Endometrial microvascular endothelial cells (primary cell): ENCODE measurements around the gene SH3BP2. TPM values are rescaled to one million over a fixed set of nuclear protein-coding genes. Genes with fewer than 3 reads are reported as not detected.

Experiments used
- in situ Hi-C: cut with HindIII; loops from 2 replicates; pipeline ENCODE4 v1.10.0; 2017; ENCODE audit warnings: low sequenced_read_pairs, low pct_unique_long_range_greater_than_20kb; ENCODE audit errors: inconsistent ontology term
- total RNA-seq: library from RNA; depleted of rRNA; stranded (reverse); fragments of >200 nt; gene quantifications from one replicate; pipeline ENCODE4 v1.2.3, GENCODE V29; 2015; ENCODE audit errors: inconsistent ontology term

SH3BP2 gene
- total RNA-seq, 1 donor from 2014 or later: 41.4 TPM

DNA sequence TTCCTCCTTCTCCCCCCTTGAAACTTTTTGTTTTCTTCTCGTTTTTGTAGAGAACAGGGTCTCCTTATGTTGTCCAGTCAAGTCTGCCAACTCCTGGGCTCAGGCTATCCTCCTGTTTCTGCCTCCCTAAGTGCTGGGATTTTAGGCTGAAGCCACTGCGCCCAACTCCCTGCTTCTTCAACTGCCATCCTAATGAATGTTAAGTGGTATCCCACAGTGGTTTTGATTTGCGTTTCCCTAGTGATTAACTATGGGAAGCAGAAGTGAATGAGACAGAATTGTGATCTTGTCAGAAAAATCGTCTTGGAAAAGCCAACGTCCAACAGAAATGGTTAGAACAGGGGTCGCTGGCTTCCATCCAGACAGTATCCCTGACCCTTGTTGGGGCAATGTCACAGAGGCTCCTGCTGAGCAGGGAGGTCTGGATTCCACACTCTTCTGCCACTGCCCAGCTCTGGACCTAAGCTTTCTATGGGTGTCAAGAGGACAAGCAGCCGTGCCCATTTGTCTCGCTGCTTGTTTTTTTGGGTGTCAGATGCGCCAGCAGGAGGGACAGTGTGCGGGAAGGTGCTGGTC lies 49.9 kb downstream of the SH3BP2 start:
- in situ Hi-C loops: no loop called here

DNA sequence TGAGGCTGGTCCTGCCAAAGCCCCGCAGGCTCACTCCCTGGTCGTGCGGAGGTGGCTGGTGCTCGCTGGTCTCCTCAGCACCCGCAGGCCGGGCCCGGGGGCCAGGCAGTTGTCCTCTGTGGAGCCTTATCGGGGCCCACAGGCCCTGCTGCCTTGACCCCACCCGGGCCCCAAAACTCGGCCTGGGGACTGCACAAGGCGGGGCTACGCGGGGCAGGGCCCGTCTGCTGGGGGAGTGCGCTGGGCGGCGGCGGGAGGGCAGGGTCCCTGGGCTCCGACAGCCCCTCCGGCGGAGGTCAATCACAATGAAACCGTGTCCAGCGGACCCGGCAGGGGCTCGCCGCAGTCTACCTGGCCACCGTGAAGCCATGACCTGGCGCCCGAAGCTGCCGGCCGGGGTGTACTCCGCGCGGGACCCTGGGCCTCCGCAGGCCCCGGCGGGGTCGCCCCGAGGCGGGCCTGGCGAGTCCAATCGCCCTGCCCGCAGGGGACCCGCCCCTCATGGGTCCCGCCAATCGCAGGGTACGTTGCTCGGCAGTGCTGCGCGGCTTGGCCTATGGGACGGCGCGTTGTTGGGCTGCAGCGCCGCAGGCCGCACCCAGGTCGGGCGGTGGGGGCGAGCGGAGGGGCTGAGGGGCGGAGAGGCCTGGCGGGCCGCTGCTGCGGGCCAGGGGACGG lies 50.5 kb downstream of the SH3BP2 start, which contains the start of gene ADD1:
ADD1 (plus strand) TSS at position 582 of the 678 bp plus-strand sequence. CDS start 32,072 bp downstream, outside the sequence.
- in situ Hi-C loops: no loop called here

DNA sequence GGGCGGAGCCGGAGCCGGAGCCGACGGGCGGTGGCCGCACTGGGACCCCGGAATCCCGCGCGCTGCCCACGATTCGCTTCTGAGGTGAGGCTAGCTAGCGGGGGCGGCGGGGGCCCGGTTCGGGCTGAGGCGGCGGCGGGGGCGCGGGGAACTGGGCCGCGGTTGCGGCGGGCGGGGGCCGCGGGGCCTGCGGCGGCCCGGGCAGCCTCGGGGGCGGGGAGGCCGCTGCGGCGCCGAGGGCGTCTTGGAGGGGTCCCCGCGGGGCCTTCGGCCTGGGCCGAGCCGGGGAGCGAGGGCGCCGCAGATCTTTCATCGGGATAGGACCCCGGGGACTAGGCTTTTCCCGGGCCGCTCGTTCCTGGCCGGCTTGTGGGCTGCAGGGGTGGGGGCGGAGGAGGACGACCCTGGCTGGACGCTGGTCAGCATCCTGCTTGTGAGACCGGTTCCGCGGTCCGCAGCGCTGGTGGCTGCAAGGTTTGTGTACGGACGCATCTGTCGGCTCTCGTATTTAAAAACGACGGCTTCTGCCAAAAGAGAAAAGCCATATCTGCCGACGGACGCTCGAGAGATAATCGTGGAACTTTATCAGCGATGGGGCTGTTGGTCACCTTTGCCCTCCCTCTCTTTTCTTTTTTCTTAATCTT lies 51.2 kb downstream of the SH3BP2 start:
- in situ Hi-C loops: no loop called here

DNA sequence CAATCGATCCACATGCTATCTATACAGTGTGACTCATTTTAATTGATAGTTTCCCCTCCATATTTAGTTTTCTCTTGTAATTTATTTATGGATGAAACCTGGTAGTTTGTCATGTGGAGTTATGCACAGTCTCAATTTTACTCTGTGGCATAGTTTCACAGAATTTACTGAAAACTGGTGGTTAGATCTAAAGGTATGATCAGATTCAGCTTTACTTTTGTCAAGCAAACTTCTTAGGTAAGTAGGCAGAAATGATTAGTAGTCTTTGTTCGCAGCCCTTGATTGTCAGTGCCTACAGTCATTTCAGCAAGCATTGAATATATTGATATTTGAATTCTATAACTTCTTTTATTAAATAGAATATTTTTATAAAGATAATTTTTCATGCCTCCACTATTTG lies 53.3 kb downstream of the SH3BP2 start:
- in situ Hi-C loops: no loop called here

DNA sequence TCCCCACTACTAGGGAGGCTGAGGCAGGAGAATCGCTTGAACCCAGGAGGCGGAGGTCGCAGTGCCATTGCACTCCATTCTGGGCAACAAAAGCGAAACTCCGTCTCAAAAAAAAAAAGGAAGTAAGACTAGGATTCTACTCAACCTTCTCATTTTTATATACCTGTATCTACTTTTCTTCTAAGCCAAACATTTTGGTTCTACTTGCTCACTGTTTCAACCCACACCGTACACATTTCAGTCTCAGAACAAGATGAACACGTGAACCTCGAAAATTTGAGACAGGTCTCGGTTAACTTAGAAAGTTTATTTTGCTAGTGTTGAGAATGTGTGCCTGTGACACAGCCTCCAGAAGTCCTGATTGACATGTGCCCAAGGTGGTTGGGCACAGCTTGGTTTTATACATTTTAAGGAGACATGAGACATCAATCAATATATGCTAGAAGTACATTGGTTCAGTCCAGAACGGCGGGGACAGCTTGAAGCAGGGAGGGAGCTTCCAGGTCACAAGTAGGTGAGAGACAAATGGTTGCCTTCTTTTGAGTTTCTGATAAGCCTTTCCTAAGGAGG lies 54.5 kb downstream of the SH3BP2 start:
- in situ Hi-C loops: no loop called here

DNA sequence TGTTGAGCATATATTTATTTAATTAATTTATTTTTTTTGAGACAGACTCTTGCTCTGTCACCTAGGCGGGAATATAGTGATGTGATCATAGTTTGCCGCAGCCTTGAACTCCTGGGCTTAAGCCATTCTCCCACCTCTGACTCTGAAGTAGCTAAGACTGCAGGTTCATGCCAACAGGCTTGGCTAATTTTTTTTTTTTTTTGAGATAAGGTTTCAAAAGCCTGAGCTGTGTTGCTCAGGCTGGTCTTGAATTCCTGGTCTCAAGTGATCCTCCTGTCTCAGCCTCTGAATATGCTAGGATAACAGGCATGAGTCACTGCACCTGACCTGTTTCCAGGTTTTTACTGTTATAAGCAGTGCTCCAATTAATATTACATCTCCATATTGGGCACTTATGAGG lies 55.6 kb downstream of the SH3BP2 start:
- in situ Hi-C loops: no loop called here

DNA sequence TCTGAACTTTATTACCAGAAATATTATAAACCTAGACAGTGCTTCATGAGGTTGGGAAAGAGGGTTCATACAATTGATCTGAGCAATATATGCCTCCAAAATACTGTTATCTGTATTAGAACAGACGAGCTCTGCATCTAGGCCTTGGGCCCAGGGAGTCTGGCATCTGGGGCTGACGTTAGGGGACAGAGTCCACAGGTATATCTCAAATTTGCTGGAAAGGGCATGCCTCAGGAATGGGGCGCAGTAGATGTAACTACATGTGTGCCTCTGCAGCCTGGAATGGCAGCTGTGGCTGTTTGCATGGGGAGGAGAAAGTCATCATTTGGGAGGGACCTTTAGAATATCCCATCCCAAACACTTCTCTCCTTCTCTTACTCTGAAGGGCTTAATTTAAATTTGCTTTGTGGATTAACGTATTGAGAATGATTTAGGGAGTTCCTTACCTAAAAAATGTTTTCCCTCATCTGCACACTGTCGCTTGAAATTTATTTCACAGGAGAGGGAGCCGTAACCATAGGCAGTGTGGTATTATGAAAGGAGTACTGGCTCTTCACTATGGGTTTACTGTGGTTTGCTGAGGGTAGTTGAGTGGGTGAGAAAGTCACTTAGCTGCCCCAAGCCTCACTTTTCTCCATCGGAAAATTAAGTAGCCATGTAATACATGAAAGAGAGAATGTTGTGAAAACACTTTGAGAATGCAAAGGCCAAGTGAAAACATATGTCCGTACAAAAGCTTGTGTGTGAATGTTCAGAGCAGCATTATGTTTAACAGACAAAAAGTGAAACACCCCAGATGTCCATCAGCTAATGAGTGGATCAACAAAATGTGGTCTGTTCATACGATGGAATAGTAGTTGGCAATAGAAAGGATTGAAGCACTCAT lies 56.6 kb downstream of the SH3BP2 start:
- in situ Hi-C loops: no loop called here

DNA sequence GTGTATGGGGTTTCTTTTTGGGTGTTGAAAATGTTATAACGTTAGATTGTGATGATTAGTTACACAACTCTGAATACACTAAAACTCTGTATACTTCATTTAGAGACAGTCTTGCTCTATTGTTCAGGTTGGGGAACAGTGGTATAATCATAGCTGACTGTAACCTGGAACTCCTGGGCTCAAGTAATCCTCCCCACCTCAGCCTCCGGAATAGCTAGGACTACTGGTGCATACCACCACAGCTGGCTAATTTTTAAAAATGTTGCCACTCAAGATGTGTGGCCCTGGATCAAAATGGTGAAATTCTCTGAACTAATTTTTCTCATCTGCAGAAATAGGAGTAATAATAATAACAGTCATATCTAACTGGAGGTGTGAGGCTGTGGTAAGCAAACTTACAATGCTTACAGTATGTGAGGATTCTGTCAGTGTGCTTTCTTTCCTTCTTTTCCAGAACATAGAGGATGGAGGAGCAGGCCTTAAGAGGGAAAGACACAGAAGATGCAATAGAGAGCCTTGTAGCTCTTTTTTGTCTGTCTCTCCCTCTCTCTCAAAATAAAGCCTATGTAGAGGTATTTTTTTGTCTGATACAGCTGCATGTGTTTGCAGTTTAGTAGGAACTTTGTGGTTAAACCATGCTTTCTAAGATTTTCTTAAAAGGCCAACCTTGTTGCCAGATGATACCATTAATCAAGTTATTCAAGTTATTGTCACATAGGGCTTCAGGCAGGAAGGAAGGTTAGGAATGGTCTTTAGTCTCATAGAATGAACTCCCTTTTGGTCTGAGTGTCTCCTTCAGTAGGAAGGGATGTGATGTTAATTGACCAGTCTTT lies 58.3 kb downstream of the SH3BP2 start:
- in situ Hi-C loops: no loop called here

DNA sequence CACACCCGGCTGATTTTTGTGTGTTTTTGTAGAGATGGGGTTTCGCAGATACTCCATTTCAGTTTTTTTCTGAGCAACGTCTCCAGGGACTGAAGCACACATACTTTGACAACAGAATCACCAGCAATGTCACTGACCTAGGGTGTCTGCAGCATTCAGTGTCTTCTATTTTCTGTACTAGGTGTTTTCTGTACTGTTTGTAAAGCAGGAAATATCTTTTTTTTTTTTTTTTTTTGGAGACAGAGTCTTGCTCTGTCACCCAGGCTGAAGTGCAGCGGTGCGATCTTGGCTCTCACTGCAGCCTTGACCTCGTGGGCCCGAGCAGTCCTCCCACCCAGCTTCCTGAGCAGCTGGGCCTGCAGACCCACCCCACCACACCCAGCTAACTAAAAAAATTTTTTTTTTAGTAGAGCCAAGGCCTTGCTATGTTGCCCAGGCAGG lies 59.6 kb downstream of the SH3BP2 start:
- in situ Hi-C loops: no loop called here

DNA sequence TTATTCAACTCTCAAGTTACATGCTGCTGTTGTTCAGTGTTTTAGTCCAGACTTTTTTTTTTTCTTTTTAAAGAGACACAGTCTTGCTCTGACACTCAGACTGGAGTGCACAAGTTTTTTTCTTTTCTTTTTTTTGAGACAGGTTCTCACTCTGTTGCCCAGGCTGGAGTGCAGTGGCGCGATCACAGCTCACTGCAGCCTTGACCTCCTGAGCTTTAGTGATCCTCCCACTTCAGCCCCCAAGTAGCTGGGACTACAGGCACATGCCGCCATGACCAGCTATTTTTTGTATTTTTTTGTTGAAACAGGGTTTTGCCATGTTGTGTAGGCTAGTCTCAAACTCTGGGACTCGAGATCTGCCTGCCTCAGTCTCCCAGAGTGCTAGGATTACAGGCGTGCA lies 62.7 kb downstream of the SH3BP2 start:
- in situ Hi-C loops: no loop called here

DNA sequence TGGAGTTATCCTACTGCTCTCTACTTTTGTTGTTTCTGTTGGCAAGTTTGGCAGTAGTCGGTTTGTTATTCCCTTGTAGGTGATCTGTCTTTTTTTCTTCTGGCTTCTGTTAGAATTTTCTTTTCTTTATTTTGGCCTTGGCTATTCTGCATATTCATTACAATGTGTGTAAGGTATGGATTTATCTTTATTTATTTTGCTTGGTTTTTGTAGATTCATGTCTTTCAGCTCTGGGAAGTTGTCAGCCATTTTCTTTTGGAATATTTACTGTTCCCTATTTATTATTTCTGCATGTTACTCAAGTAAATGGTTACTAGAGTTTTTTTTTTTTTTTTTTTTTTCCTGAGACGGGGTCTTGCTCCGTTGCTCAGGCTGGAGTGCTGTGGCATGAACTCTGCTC lies 63.4 kb downstream of the SH3BP2 start:
- in situ Hi-C loops: no loop called here

DNA sequence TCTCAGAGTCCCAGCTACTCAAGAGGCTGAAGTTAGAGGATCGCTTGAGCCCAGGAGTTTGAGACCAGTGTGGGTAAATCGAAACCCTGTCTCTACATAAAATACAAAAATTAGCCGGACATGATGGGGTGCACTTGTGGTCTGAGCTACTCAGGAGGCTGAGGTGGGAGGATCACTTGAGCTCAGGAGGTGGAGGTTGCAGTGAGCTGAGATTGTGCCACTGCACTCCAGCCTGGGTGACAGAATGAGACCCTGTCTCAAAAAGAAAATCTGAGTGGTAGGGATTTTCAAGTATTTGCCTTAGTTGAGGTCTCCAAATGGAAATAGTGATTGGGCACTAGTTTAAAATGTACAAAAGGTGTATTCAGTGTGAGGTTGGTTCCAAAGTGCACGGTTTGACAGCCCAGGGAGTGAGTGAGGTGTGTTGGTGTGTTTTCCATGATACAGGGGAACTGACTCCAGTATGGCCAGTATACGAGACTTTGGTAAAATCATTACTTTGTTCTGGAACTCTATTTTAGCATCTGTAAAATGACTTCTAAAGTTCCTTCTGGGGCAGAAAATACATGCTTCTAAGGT lies 64.6 kb downstream of the SH3BP2 start:
- in situ Hi-C loops: no loop called here

DNA sequence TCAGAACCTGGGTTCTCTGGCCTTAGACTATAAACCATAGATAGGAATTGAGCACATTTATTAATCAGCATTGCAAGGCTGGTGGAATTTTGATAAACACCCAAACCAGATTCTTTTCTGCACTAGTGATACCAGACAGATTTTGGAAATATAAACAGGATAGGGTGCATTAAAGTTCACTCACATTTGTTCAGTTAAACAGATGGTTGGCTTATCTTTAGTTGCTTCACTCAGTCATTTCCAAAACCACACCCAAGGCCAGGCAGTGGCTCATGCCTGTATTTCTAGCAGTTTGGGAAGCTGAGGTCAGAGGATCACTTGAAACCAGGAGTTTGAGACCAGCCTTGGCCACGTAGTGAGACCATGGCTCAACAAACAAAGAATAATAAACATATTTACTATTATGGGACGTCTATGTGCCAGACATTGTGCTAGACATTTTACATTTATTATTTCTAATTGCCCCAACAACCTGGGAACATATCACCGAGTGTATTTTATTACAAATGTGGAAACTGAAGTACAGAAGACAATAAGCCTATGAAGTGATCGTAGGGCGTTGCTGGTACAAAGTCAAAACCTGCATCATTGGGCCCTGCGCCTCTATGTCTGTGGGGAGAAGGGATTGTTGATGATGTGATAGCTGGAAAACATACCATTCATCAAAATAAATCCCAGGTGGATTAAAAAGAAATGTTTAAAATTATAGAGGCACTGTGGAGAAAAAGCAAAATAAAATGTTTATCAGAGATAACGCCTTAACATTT lies 65.7 kb downstream of the SH3BP2 start:
- in situ Hi-C loops: no loop called here

DNA sequence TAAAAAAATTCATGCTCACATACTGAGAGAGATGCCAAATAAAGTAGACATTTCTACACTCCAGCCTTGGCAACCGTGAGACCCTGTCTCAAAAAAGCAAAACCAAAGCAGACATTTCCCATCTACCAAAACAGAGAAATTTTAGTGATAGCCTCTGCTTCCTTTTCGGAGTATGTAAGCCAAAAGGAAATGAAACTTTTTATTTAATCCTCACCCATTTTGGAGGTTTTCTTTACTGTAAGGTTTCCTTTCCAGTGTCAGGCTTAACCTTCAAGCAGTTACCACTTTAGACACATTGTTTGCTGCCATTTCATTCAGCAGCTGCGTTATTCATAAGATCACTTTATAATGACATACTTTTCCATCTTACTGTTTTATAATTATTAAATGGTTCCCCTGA lies 66.6 kb downstream of the SH3BP2 start:
- in situ Hi-C loops: no loop called here

DNA sequence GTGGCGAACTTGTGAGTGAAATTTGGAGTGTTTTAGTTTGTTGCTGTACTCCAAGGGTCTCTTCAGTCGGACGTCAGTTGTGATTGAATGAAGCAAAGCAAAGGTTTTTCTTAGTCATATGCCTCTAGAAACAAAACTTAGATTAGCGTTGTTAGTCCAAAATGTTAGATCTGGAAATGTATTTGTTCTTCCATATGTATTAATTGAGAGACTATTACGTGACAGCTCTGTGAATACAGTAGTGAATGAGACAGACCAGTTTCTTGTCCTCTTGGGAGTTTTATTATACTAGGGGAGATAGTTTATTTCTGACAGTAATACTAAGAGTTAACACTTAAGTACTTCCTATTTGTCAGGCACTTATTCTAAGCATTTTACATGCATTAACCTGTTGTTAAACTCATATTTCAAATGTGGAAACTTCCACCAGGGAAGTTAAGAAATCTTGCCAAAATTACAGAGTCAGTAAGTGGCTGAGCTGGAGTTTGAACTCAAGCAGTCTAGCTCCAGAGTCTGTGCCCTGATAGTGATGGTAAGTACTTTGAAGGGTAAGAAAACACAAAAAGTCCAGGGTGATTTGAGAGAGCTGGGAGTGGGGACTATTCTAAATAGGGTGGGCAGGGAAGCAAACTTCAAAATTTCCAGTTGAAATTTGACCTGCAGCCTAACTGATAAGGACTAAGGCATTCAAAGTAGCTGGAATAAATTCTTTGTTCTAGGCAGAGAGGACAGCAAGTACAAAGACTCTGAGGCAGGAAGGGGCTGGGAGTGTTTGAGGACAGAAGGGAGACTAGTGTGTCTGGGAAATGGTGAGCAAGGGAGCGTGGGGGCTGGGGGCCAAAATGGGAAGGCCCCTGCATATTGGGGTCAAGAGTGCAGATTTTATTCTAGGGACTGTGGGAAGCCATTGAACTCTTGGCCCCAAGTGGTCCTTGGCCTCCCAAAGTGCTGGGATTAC lies 67.8 kb downstream of the SH3BP2 start:
- in situ Hi-C loops: no loop called here
